Glomerular visceral epithelial cell (primary cell): ENCODE results near the gene DSCAM.
"Not testable (repeated sequence)": the region's sequence is repeated elsewhere in the genome, so short reads cannot be mapped to it uniquely, and the experiment has no call there.

ENCODE experiments used
- DNase-seq: peaks from one replicate; pipeline ENCODE4 v3.0.0-alpha.2; 2016; ENCODE audit errors: extremely low spot score

DSCAM gene

DNA sequence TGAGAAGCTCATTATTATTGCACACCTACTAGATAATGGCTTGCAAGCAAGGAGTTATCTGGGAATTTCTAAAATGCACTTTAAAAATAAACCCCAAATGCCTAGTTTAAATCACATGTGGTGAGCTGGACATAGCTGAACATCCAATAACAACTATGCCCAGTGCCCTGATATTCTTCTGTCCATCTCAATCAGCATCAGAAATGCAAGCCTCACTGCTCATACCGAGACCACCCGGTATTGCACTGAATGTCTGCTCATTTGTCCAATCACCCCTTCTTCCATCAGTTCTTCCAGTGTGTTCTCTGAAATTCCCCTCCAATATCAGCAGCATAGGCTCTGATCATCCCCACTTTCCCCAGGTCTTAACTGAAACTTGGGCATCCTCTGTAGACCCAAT is 383.8 kb downstream of the DSCAM start:
- DNase-seq, result no peak

DNA sequence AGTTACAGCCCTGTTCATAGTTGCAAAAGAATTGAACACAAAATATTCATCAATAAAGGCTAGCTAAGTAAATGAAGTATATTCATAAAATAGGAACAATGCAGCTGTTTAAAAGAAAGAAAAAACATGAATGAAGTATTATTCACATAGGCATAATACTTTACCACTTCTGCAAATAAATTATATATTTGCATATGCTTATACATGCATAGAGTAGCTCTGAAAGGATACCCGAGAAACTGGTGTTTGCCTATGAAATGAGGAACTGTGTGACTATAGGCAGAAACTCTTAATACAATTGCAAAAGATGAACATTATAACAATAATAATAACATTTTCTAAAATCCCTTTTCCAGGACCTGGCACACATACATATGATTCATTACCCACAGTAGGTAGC is 385.9 kb downstream of the DSCAM start:
- no peak for DNase-seq

DNA sequence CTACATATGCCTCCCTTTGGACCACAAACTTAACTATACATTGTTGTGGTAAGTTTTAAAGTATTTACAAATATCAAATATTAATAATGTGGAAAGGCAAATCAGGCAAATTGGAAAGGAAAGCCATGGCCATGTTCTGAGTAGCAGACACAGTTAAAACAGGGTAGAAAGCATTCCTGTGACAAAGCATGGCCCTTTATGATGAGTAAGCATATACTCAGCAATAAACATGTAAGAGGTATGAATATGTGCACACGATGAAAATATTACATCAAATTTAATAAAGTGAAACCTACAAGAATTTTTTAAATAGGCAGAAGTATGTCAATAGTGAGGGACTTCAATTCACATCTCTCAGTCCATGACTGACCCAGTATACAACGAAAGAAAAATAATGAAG is 389.2 kb downstream of the DSCAM start:
- no peak for DNase-seq

DNA sequence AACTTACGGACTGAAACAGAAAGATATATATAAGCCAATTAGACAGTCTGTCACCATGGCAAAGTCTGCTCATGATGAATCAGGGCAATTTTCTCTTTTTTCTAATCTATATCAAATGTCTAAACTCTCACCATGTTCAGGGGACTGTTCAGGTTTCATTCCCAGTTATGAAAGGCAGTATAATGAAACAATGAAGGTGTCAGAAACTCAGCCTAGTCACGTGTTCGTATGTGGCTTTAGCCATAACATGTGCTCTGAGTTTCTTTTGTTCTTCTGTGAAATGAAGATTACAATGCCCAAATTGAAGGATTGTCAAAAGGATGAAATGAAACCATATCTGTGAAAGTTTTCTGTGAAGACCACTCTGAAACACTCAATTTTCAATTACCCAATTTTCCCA is 392.9 kb downstream of the DSCAM start:
- DNase-seq, result no peak

DNA sequence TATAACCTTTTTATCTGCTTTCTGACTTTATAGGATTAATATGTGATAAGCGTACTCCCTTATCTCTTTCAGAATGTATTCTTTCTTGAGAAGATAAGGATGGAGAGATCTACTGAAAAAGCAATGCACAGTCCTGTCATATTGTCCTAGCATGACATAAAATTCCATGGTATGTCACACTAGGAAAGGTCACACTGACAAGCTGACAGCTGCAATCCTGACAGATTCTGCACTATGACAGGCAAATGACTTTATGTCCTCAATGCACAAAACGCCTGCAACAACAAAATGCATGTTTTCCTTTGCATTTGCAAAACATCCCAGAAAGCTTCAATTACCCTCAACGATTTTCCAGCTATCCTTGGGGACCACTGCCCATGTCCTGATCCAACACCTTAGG is 393.8 kb downstream of the DSCAM start:
- DNase-seq, result no peak

DNA sequence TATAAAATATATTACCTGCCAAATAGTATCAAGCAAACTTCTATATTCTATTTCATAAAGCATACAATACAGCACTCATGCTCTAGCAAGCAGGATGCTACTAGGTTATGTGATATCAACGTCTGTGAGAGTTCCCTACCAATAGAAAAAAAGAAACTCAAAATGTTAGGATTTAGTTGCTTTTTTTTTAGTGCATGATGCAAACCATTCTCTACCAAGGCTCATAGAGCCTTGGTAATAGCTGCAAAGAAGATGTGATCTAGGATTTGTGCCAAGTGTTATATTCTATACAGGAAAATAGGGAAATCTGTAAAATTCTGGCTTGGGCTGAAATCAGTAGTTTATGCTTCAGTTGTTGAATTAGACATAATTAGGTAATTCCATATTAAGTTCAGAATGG is 394.4 kb downstream of the DSCAM start:
- no peak for DNase-seq

DNA sequence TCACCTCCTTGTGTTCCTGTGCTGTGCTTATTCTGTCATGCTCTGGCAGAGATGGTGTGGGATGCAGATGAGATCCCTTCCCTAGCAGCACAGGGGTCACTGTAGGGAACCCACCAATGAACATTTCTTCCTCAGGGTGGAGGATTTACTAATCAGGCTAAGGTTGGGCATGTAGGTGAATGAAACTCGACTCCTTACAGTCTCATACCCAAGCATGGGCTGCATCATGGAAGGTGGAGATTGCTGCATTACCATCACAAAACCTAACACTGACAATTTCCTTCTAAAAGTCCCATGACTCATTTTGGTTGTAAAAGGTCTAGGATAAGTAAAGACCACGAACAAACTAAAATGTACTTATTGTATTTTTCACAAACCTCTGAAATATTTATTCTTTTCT is 399.9 kb downstream of the DSCAM start:
- no peak for DNase-seq

DNA sequence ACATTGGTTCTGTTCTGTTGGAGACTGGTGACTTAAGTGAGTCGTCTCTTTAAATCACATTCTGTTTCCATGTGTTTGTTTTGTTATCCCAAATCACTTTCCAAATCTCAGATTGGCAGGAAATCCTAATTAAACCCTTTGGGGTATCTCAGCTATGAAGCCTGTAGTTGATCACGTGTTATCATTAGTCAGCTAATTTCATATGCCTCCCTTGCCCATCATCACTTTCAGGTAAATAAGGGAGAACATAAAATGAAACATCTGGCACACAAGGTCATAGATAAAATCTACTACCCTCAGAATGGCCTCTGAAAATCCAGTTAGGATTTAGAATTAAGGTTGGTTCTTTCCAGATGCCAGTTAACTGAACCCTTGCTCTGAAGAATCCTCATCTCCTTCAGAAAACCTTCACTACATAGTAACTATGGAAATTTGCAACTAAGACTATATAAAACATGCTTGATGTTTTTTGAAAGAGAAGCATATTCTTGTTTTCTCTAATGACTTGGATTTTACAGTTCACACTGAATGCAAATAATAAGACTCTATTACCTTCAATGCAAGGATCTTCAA is 401.5 kb downstream of the DSCAM start:
- DNase-seq, result no peak

DNA sequence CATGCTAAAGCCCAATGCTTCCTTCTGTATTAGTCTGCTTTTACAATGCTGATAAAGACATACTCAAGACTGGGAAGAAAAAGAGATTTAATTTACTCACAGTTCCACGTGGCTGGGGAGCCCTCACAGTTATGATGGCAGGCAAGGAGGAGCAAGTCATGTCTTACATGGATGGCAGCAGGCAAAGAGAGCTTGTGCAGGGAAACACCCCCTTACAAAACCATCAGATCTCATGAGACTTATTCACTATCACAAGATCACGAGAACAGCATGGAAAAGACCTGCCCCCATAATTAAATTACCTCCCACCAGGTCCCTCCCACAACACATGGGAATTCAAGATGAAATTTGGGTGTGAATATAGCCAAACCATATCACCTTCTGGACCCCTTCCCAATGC is 407.4 kb downstream of the DSCAM start:
- DNase-seq, result not testable (repeated sequence)

DNA sequence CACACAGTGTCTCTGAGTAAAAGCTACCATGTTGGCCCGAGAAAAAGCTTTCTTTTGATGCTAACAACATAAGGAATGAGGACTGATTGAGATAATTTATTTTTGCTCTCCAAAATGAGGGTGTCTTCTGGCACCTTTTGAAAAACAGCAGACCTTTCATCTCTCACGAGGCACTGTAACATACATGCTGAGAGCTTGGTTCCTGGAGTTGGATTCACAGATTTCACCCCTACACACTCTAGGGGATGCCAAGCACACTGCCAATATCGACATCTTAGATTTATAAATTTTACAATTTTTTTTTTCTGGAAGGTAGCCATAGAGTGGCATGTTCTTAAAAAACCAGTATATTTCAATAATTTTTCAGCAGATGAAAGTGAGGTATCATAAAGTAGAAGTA is 408.3 kb downstream of the DSCAM start:
- no peak for DNase-seq

DNA sequence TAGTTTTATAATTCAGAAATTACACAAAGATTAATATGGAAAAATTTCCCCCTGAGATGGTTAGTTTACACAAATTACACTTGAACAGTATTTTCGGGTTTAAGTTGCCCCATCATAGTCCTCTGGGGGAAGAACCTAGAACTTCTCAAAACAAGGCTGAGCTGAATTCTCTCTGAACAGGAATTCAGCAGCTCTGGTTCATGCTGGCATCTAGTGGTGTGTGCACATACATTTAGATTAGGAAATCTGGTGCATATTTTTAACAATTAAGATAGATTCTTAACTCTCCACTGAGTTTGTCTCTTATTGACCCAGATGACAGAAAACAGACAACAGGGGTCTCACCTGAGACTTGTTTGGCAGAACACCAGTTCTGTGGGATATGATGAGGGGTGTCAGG is 410.7 kb downstream of the DSCAM start:
- DNase-seq, result no peak

DNA sequence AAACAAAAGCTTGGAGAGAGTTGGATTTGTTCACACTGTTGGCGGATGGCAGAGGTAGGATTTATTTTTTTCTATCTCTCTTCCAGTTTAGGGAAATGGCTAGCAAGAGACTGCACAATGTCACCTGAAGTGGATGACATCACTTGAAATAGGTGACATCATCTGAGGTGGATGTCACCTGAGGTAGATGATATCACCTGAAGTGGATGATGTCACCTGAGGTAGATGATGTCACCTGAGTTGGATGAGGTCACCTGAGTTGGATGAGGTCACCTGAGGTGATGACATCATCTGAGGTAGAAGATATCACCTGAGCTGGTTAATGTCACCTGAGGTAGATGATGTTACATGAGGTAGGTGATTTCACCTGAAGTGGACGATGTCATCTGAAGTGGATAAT is 413.4 kb downstream of the DSCAM start:
- DNase-seq, result no peak

DNA sequence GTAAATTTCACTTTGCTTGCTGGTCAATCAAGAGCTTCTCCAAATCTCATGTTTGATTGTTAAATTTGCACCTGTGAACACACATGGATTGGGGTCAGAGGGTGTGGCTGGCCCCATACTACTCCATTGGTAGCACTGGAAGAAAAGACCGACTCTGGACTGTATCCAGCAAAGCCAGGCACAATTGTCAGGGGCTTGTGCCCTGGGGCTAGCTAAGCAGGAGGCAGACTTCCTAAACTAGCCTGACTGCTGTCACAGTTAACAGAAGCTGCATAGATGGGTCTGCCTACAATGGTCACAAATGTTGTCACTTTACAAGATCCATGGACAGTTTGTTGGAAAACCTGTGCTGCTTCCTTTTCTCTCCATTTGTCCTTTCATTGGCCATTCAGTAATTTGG is 421.0 kb downstream of the DSCAM start:
- DNase-seq, result no peak

DNA sequence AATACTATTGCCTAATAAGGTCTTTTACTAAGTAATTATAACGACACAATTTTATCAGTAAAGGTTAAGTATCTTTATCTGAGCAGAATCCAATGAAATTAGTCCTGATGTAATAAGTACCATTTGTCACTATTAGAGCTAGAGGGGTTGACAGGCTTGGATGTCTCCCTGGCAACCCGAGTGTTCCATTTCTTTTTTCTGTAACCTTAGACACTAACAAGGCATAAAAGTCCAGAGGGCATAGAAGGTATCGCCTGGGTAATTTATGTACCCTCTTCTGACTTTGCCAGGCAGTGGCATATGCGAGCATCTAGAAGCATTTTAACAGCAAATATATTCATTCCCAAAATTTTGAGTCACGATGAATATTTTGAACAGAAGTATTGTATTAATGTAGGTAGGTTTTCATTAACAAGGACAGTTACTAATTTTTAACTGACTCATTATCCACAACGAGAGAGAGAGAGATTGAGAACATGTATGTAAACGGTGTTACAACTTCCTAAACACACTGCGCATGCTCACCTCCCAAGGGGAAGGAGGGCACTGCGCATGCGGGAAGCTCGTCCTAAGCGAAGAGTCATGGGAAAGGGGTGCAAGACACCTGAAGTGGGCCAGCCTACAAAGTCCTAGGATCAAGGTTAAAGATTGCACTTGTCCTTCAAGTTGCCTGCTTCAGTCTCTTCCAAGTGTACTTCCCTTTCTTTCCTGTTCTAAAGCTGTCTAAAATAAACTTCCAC is 423.9 kb downstream of the DSCAM start:
- no peak for DNase-seq

DNA sequence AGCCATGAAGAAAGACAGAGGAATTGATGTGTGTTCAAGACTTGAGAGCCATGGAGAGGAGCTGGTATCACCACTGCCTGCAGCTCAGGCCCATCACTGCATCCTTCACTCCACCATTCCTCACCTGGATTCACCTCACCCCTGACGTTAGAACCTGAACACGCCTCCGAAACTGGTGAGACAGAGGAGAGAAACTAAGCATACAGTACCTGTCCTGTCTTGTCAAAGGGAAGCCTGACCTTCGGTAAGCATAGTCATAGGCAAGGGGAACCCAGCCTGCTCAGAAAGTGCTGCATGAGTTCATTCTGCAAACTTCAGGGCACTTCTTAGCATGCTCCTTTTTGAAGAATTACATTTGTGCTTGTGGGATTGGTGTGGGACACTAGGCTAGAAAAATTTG is 425.8 kb downstream of the DSCAM start:
- no peak for DNase-seq

DNA sequence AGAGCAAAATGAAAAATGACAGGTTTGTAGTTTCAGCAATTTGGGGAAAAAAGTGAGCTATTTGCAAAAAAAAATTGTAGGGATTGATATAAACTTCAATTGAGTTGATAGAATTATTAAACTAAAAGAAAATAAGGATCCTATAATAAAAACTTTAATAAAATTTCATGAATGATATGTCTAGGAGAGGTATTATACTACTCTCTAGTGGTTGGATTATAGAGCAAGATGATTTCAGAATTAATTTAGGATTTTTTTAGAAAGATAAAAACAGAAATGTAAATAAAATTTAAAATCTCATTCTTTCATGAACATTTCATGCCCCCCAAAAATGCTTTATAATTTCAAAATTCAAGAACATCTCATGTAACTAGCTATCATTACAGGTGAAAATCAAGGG is 430.4 kb downstream of the DSCAM start:
- DNase-seq, result no peak

DNA sequence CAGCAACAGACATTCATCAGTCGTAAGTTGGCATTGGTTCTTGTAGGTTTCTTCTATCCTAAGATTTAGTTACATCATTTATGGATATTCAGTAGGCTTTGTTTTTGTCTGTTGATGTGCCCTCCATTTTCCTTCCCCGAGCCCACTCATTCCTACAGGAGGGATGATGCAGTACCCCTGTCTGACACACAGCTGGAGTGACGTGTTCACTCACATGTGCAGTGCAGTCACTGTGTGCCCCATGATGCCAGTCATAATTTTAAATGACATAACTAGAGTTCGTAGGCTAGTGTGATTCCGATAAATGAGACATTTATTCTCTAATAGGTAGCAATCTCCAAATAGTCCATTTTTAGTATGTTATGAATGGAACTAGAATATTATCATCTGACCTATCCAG is 438.4 kb downstream of the DSCAM start:
- DNase-seq, result no peak

DNA sequence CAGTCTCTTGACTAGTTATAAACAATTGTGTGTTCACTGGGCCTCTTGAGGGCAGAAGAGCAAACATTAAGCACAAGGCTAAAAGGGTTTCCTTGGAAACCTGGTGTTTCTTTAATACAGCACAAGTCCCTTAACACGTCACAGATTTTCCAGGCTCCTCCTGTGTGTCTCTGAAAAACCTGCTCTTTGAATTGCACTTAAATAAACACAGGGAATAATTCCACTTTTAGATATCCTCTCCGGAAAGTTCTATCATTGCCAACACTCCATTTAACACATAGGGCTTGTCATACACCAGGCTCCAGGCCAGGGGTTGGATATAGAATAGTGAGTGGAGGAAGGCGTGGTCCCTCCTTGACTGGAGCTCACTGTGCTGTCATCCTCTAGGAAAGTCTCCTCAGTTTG is 442.6 kb downstream of the DSCAM start:
- DNase-seq, result no peak

DNA sequence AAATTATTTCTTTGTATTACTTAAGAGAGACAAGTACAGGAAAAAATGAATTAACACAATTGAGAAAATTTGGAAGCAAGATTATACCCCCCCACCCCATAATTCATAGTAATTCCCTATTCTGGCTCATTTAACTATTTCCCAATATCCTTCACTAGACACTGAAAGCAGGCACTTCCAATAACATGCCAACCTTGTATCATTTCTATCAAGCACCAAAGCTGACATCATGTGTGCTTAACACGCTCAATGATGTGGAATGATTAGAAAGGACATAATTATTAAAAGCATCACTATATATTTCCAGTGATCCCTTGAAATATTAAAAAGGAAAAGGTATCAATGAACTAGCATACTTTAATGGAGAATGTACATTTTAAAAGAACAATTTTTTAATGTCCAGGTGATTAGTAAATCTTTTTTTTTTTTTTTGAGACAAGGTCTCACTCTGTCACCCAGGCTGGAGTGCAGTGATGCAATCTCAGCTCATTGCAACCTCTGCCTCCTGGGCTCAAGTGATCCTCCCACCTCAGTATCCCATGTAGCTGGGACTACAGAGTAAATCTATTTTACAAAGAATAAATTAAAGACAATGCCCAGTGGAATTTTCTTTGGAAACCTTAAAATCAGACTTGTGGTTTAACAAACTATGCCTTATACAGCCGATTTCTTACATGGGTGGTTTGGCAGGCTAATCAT is 443.9 kb downstream of the DSCAM start:
- DNase-seq, result no peak

DNA sequence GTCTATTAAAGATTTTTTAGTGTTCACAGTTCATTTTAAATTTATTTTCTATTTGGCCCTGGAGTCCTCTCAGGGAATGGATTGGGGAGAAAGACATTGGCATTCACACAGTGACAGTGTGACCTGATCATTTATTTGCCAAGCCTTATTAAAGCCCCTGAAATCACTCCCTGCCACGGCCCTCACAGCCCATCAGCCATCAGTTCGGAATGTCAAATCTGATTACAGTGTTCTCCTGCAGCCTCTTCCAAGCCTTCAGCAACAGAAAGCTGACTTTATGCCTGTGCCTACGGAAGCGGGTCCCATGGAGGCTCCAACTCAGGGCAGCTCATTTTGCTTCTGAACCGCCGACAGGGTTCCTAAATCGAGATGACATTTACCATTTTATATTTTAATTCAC is 451.2 kb downstream of the DSCAM start:
- DNase-seq, result no peak

DNA sequence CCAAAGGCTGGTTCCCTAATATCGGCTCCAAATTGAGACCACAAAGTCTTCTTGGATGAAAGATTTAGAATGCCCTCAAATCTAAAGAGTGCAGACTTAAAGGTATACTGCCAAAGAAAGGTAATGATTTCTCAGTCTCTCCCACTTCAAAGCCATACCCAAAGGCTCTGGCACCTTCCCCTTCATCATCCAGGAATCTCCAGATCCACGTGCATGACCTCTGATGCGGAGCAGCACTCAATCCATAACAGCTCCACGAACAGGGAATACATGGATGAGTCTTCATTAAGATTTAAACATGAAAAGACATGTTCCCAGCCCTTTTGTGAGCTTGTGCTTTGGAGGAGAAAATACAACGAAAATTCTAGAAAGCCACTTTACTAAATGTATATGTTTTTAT is 453.9 kb downstream of the DSCAM start:
- no peak for DNase-seq

DNA sequence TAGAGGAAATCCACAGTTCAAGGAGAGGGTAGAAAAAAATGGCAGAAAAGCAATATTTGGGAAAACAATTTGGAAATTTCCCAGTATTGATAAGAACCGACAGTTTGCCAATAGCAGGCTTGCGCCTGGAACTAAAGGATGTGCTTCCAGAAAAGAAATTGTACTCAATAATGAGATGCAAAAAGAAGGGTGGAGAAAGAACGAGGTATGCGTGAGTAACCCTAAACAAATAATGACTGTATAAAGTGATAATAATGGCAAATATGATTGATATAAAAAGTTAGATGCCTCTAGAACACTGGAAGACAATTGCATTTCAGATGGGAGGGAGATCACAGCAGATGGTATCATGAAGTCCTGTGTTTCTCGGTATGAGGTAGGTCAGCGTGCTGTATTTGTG is 458.9 kb downstream of the DSCAM start:
- DNase-seq, result no peak

DNA sequence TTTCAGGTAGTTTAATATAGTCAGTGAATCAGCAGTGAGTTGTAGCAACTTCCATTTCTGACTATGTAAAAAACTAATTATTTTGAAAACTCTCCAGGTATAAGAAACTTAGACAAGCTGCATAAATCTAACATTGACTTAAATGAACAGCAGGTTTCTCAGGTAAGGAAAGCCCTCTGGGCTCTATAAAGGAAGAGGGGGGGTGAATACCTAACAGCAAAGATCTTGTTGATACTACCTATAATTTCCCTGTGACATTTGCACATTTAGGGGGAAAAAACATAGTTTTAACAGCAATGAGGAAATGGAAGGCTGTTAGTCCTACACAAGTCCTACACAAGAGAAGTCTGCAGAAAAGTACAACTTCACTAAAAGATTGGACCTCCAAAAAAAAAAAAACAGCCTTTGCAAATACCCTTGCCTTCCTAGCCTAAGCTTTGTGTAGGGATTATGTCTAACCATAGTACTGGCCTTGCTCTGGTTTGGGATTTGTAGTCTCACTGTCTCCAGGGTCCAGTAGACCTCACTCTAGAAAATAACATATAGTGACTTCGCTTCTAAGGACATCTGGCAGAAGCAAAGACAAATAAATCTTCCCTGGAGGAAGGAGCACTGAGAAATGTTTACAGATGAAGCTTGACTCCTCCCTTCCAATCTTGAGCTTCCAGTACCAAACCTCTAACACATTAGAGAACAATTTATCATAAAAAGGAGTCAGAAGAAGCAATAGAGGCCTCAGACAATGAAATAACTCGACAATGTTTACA is 459.8 kb downstream of the DSCAM start:
- DNase-seq, result no peak
